ENCODE measurements around the gene PAK4. TPM values are rescaled to one million over a fixed set of nuclear protein-coding genes. Genes with fewer than 3 reads are reported as not detected.

The PAK4 gene
- polyA plus RNA-seq, 1 of the 3 experiments (the other 2 are of a cell fraction) = 36.4 TPM

- Histone ChIP-seq H2AFZ (ENCODE audit: low read depth) (no peak overlapping the region), H3K36me3 (replicated peaks in 1 of 2; ENCODE audit: control insufficient read depth in 1 of 2, insufficient read depth in 2 of 2, low read length in 1 of 2) (no peaks in the 10 kb centered on the region), H3K79me2 (ENCODE audit: insufficient read depth) (no peaks in the 10 kb centered on the region), H3K4me1 (ENCODE audit: control insufficient read depth in 1 of 2, insufficient read depth in 2 of 2, low read depth in 1 of 2, low read length in 1 of 2) (peaks cover 0 to 4% of the 10 kb centered on the region in 2 experiments; a peak in 1 of 4 replicates), H3K9ac (no peak overlapping the region), H3K27ac (ENCODE audit: low read depth in 2 of 2, low read length in 1 of 2) (no peak overlapping the region), H3K4me3 (ENCODE audit: low read depth in 2 of 2, low read length in 1 of 2) (no peak overlapping the region), H3K9me2 (no peaks in the 10 kb centered on the region), H3K9me3 (no peaks in the 10 kb centered on the region), H3F3A (replicated peaks; ENCODE audit: insufficient read depth) (no peaks in the 10 kb centered on the region), H4K20me1 (ENCODE audit: insufficient read depth) (no peaks in the 10 kb centered on the region), H3K4me2 (no peak overlapping the region), H3K27me3 (ENCODE audit: insufficient read depth) (peaks cover 55% of the 10 kb centered on the region)
- no peak for DNase-seq
- WGBS (ENCODE audit: low lambda C conversion rate) = 84% methylated on average over 14 of the region's 32 CpGs
- ChIA-PET POLR2A (no interaction called here), CTCF (interaction anchor here (0.8 to 5.4 kb wide), 3 partner anchors 78 to 239 kb away, joined by 3 to 26 read pairs (median 9); no protein-coding TSS in a partner anchor)
- TF ChIP-seq USF2 (IDR thresholded peaks at IDR 0.05; ENCODE audit: borderline replicate concordance, low read depth, low read length) (no peak), ZBTB33 (IDR thresholded peaks at IDR 0.05; ENCODE audit: borderline replicate concordance, low read depth) (no peak), MXI1 (IDR thresholded peaks at IDR 0.05; ENCODE audit: low read depth, low read length) (no peak), RXRA (IDR thresholded peaks at IDR 0.05; ENCODE audit: borderline replicate concordance, low read depth) (no peak), EP300 (IDR thresholded peaks at IDR 0.05; ENCODE audit: borderline replicate concordance in 1 of 2, low read depth in 1 of 2, low read length in 1 of 2) (no peak), CTCF (IDR thresholded peaks at IDR 0.05) (no peak)
Measured at GRCh38 chr19:39200066-39200802, 74.6 kb downstream of the PAK4 start.

- H3K27me3 ChIP-seq (ENCODE audit: insufficient read depth) = peaks cover 54% of the 10 kb centered on the region
- no peak overlapping the region for H3K4me3 ChIP-seq (ENCODE audit: low read depth in 2 of 2, low read length in 1 of 2)
- H3K79me2 ChIP-seq (ENCODE audit: insufficient read depth) = no peaks in the 10 kb centered on the region
- H3K9me3 ChIP-seq = no peaks in the 10 kb centered on the region
- no peaks in the 10 kb centered on the region for H3K9me2 ChIP-seq
- no peak overlapping the region for H3K27ac ChIP-seq (ENCODE audit: low read depth in 2 of 2, low read length in 1 of 2)
- H3F3A ChIP-seq (replicated peaks; ENCODE audit: insufficient read depth) = no peaks in the 10 kb centered on the region
- peaks cover 0 to 3% of the 10 kb centered on the region in 2 experiments; a peak in 1 of 4 replicates for H3K4me1 ChIP-seq (ENCODE audit: control insufficient read depth in 1 of 2, insufficient read depth in 2 of 2, low read depth in 1 of 2, low read length in 1 of 2)
- H3K4me2 ChIP-seq = no peak overlapping the region
- no peak for DNase-seq
- POLR2A ChIA-PET = no interaction called here
- WGBS (ENCODE audit: low lambda C conversion rate) = 83% methylated on average over 3 of the region's 3 CpGs
- no peak overlapping the region for H2AFZ ChIP-seq (ENCODE audit: low read depth)
- no peaks in the 10 kb centered on the region for H3K36me3 ChIP-seq (replicated peaks in 1 of 2; ENCODE audit: control insufficient read depth in 1 of 2, insufficient read depth in 2 of 2, low read length in 1 of 2)
- no peaks in the 10 kb centered on the region for H4K20me1 ChIP-seq (ENCODE audit: insufficient read depth)
- CTCF ChIA-PET = interaction anchor here (1.8 kb wide), 1 partner anchor 79 kb away, joined by 9 read pairs; no protein-coding TSS in a partner anchor
- no peak overlapping the region for H3K9ac ChIP-seq
- TF ChIP-seq NRF1 (IDR thresholded peaks at IDR 0.05; ENCODE audit: low read depth, low read length) (no peak), NFIC (IDR thresholded peaks at IDR 0.05; ENCODE audit: borderline replicate concordance) (no peak), FOSL2 (IDR thresholded peaks at IDR 0.05; ENCODE audit: borderline replicate concordance, low read depth) (no peak), RXRA (IDR thresholded peaks at IDR 0.05; ENCODE audit: borderline replicate concordance, low read depth) (no peak), SMC3 (IDR thresholded peaks at IDR 0.05; ENCODE audit: low read depth, low read length) (no peak), CHD2 (IDR thresholded peaks at IDR 0.05; ENCODE audit: low read length, partially characterized antibody) (no peak), TAF1 (IDR thresholded peaks at IDR 0.05; ENCODE audit: borderline replicate concordance, low read depth, low read length) (no peak), TCF12 (IDR thresholded peaks at IDR 0.05) (no peak), YY1 (IDR thresholded peaks at IDR 0.05; ENCODE audit: low read depth) (no peak), MEF2A (IDR thresholded peaks at IDR 0.05; ENCODE audit: borderline replicate concordance, low read depth) (no peak), EZH2phosphoT487 (IDR thresholded peaks at IDR 0.05; ENCODE audit: borderline replicate concordance, low read depth) (no peak), REST (IDR thresholded peaks at IDR 0.05; ENCODE audit: low read depth, low read length) (no peak)
Measured at GRCh38 chr19:39200803-39201115, 75.2 kb downstream of the PAK4 start.
